Caco-2 (cell line): ENCODE data around the gene ALDH5A1. TPM values are rescaled to one million over a fixed set of nuclear protein-coding genes. Genes with fewer than 3 reads are reported as not detected.

Source experiments
- BruUV-seq: library from RNA; stranded (reverse); fragments of 400-500 nt; replicated peaks from 2 replicates; lab custom pipeline; 2021; lab: Mats Ljungman, UMichigan
- CTCF ChIA-PET: fragments of 300-600 bp; sonication (Branson Sonifier 250); formaldehyde crosslinking; loops from one replicate; lab custom pipeline; 2022; ENCODE audit warnings: antibody characterized with exemption; lab: Charles Lee
- POLR2A ChIA-PET: fragments of 300-600 bp; sonication (Branson Sonifier 250); formaldehyde crosslinking; loops from one replicate; lab custom pipeline; 2022; ENCODE audit warnings: antibody characterized with exemption; lab: Charles Lee
- DNase-seq, 2 experiments: peaks; one replicate each; pipeline versions ENCODE4 v3.0.0 to v3.0.0-alpha.2; 2020 to 2022
- H3K27me3 ChIP-seq: replicated peaks from 2 replicates; pipeline ENCODE4 v1.6.0; 2011; ENCODE audit warnings: low read length; ENCODE audit not compliant: control insufficient read depth, insufficient read depth
- H3K36me3 ChIP-seq: 2 replicates; pipeline ENCODE4 v1.5.1; 2011; ENCODE audit warnings: low read length; ENCODE audit not compliant: control insufficient read depth, insufficient read depth
- H3K4me1 ChIP-seq: fragments of 250-450 bp; sonication (Bioruptor Pico); 2 replicates; pipeline ENCODE4 v1.5.1; 2020; ENCODE audit warnings: mild to moderate bottlenecking
- H3K4me3 ChIP-seq: 2 replicates; pipeline ENCODE4 v1.5.1; 2011; ENCODE audit warnings: low read depth, mild to moderate bottlenecking, control low read depth, low read length
- H3K9me3 ChIP-seq: fragments of 250-450 bp; sonication (Bioruptor Pico); 2 replicates; pipeline ENCODE4 v1.5.1; 2020; ENCODE audit warnings: mild to moderate bottlenecking, moderate library complexity
- H3K27ac Mint-ChIP-seq: one replicate; pipeline ENCODE4 v1.8.0; 2022; ENCODE audit warnings: mixed read lengths; ENCODE audit not compliant: unreplicated experiment
- H3K27me3 Mint-ChIP-seq: one replicate; pipeline ENCODE4 v1.8.0; 2022; ENCODE audit warnings: mixed read lengths; ENCODE audit not compliant: insufficient read depth, unreplicated experiment
- H3K36me3 Mint-ChIP-seq: one replicate; pipeline ENCODE4 v1.8.0; 2022; ENCODE audit warnings: mild to moderate bottlenecking, mixed read lengths; ENCODE audit not compliant: insufficient read depth, unreplicated experiment
- H3K4me1 Mint-ChIP-seq: one replicate; pipeline ENCODE4 v1.8.0; 2022; ENCODE audit warnings: low read depth, mixed read lengths; ENCODE audit not compliant: unreplicated experiment
- H3K4me3 Mint-ChIP-seq: one replicate; pipeline ENCODE4 v1.8.0; 2022; ENCODE audit warnings: mild to moderate bottlenecking, moderate library complexity, mixed read lengths; ENCODE audit not compliant: unreplicated experiment
- H3K9me3 Mint-ChIP-seq: one replicate; pipeline ENCODE4 v1.8.0; 2022; ENCODE audit warnings: mixed read lengths; ENCODE audit not compliant: unreplicated experiment
- CTCF ChIP-seq, 2 experiments: fragments of 200-600 bp in 1 of 2; IDR thresholded peaks; 1 replicate in 1 of 2; 2 replicates in 1 of 2; pipeline versions ENCODE4 v1.5.1 to v1.8.0; 2011 to 2022; ENCODE audit warnings: antibody characterized with exemption in 1 of 2, control low read depth in 1 of 2, inconsistent platforms in 1 of 2, low read depth in 1 of 2, low read length in 1 of 2, mild to moderate bottlenecking in 1 of 2, moderate library complexity in 1 of 2; ENCODE audit not compliant: insufficient read depth in 1 of 2, severe bottlenecking in 1 of 2, unreplicated experiment in 1 of 2
- intact Hi-C: fragments of 100-400 bp; cut with micrococcal nuclease; formaldehyde crosslinking; loops from one replicate; pipeline ENCODE4 v1.10.0; 2022; ENCODE audit not compliant: unreplicated experiment
- total RNA-seq: library from RNA; stranded (reverse); gene quantifications from 2 replicates; pipeline ENCODE4 v1.2.3, GENCODE V29; 2022

The ALDH5A1 gene
- total RNA-seq, 1 experiment from 2014 or later, result 45.3 TPM

GRCh38 chr6:24490948-24491347 is 3.8 kb upstream of the ALDH5A1 start:
- H3K4me3 Mint-ChIP-seq, result no peak overlapping the region
- H3K9me3 Mint-ChIP-seq, result no peaks in the 10 kb centered on the region
- H3K27me3 Mint-ChIP-seq, result no peaks in the 10 kb centered on the region
- H3K36me3 Mint-ChIP-seq, result peaks cover 9% of the 10 kb centered on the region
- POLR2A ChIA-PET, result no interaction called here
- Histone ChIP-seq H3K4me3 (no peak overlapping the region), H3K36me3 (no peaks in the 10 kb centered on the region), H3K27me3 (no peaks in the 10 kb centered on the region), H3K4me1 (no peaks in the 10 kb centered on the region; the same call in 1 of the 2 replicates), H3K9me3 (no peaks in the 10 kb centered on the region)
- TF ChIP-seq CTCF (IDR thresholded peaks at IDR 0.05; ENCODE audit: insufficient read depth in 1 of 2, low read depth in 1 of 2, low read length in 1 of 2, severe bottlenecking in 1 of 2, unreplicated experiment in 1 of 2), result no peak
- DNase-seq, result no peak
- BruUV-seq, result no TSS peak
- CTCF ChIA-PET, result no interaction called here
- intact Hi-C loops, result loop anchor here (5.0 kb wide), 1 partner anchor 59 kb away; no protein-coding TSS in a partner anchor
- peaks cover 13% of the 10 kb centered on the region for H3K4me1 Mint-ChIP-seq
- no peak overlapping the region for H3K27ac Mint-ChIP-seq

GRCh38 chr6:24492475-24492874 is 2.3 kb upstream of the ALDH5A1 start:
- Mint-ChIP-seq H3K9me3 (no peaks in the 10 kb centered on the region), H3K36me3 (peaks cover 17% of the 10 kb centered on the region), H3K27me3 (no peaks in the 10 kb centered on the region), H3K4me3 (no peak overlapping the region), H3K4me1 (peaks cover 13% of the 10 kb centered on the region), H3K27ac (no peak overlapping the region)
- POLR2A ChIA-PET, result no interaction called here
- no peaks in the 10 kb centered on the region for H3K27me3 ChIP-seq
- peak in 1 of 2 experiments; percentile 45 for TF ChIP-seq CTCF (IDR thresholded peaks at IDR 0.05; ENCODE audit: insufficient read depth in 1 of 2, low read depth in 1 of 2, low read length in 1 of 2, severe bottlenecking in 1 of 2, unreplicated experiment in 1 of 2)
- H3K9me3 ChIP-seq, result no peaks in the 10 kb centered on the region
- CTCF ChIA-PET, result no interaction called here
- DNase-seq, result no peak
- H3K36me3 ChIP-seq, result no peaks in the 10 kb centered on the region; the same call in 1 of the 2 replicates
- no TSS peak for BruUV-seq
- intact Hi-C loops, result loop anchor here (5.0 kb wide), 1 partner anchor 60 kb away; no protein-coding TSS in a partner anchor
- H3K4me1 ChIP-seq, result no peaks in the 10 kb centered on the region; the same call in 1 of the 2 replicates
- H3K4me3 ChIP-seq, result no peak overlapping the region

GRCh38 chr6:24493945-24494820 is 586 bp upstream of the ALDH5A1 start:
- intact Hi-C loops, result loop anchor here (2.0 to 5.0 kb wide), 2 partner anchors 62 to 71 kb away; no protein-coding TSS in a partner anchor
- Histone ChIP-seq H3K4me1 (no peaks in the 10 kb centered on the region; the same call in 1 of the 2 replicates), H3K4me3 (peak overlapping the region; percentile 62), H3K36me3 (no peaks in the 10 kb centered on the region; the same call in 1 of the 2 replicates), H3K9me3 (no peaks in the 10 kb centered on the region), H3K27me3 (no peaks in the 10 kb centered on the region)
- no peaks in the 10 kb centered on the region for H3K27me3 Mint-ChIP-seq
- peak overlapping the region; percentile 77 for H3K27ac Mint-ChIP-seq
- TSS peak; percentile 48 for BruUV-seq
- ChIA-PET CTCF (interaction anchor here (0.9 to 2.5 kb wide), 5 partner anchors 11 to 87 kb away, joined by 3 to 60 read pairs (median 11); no protein-coding TSS in a partner anchor), POLR2A (interaction anchor here (1.9 kb wide), 1 partner anchor 27 kb away, joined by 9 read pairs; no protein-coding TSS in a partner anchor)
- H3K4me3 Mint-ChIP-seq, result peak overlapping the region; percentile 76
- H3K4me1 Mint-ChIP-seq, result peaks cover 13% of the 10 kb centered on the region
- TF ChIP-seq CTCF (IDR thresholded peaks at IDR 0.05; ENCODE audit: insufficient read depth in 1 of 2, low read depth in 1 of 2, low read length in 1 of 2, severe bottlenecking in 1 of 2, unreplicated experiment in 1 of 2), result peak in 1 of 2 experiments; percentile 52
- no peak for DNase-seq
- H3K9me3 Mint-ChIP-seq, result no peaks in the 10 kb centered on the region
- peaks cover 24% of the 10 kb centered on the region for H3K36me3 Mint-ChIP-seq
